Measurements from ENCODE around the gene FOXI3.

The FOXI3 gene

GRCh38 chr2:88452565-88452905 is at the start of gene FOXI3:
Gene FOXI3 (minus strand): TSS chr2:88452693. CDS start chr2:88452535, 158 bp downstream.
- no peak for DNase-seq

GRCh38 chr2:88500691-88501090 is 48.2 kb upstream of the FOXI3 start:
- DNase-seq, result no peak

DNA sequence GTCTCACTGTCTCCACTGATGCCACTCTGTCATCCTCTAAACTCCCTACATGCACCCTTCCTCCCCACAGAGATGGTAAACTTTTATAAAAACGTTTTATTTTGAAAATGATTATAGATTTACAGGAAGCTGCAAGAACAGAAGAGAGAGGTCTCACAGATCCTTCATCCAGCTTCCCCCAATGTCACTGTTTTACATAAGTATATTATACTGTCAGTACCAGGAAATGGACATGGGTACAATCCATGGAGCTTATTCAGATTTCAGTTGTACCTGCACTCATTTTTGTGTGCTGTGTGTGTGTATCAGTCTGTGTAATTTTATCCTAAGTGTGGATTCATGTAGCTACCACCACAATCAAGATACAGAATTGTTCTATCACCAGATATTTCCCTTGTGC is 46.7 kb upstream of the FOXI3 start:
- DNase-seq, result no peak

DNA sequence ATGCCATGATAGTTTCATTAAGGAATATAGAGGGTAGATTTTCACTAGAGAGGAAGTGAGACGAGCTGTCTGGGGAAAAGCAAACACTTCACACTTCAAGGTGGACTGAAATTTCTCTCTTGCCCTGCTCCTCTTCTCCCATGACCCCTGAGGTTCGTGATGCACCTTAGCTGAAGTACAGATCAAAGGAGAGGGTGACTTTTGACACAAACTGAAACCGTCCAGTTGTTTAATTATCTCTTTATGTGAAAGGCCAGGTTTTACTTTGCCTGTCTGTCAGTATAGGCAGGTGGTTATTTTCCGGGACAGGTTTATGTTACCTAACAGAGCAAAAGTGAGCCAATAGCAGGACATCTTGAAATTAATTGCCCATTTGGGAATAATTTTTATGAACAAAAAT is 41.0 kb upstream of the FOXI3 start:
- DNase-seq, result no peak

- DNase-seq, result no peak
These were observed 39.5 kb upstream of the FOXI3 start for GRCh38 chr2:88492002-88492401.

DNA sequence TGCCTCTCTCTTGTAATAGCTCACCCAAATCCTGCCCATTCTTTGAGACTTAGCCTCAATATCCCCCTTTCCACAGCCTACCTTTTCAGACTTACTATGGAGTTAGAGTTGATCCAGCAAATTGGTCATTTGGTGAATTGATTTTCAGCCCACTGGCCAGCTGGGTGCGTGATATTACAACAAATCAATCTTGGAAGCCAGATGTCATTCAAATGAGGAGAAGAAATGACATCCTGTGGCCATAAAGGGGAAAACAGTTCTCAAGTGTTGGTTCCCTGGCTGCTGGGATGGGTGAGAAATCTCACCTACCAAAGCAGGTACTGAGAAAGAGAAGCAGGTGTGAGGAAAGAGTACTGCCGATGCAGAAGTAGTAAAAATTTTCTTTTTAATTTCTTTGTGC is 36.7 kb upstream of the FOXI3 start:
- DNase-seq, result no peak

DNA sequence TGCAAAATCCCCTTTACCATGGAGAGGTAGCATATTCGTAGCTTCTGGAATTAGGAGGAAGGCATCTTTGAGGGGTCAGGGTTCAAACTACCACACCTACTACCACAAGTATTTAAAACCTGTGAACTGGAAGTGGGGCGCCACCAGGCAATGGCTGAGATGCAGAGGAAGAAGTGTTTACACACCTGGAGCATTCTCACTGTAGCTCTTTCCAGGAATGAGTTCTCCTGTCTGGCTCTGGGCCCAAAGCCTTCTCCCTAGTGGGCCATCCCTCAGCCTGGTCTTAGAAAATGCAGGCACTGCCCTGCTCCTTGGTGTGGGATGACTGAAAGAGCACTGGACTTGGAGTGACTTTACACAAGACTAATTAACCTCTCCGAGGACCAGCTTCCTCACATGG is 30.7 kb upstream of the FOXI3 start:
- DNase-seq, result no peak

DNA sequence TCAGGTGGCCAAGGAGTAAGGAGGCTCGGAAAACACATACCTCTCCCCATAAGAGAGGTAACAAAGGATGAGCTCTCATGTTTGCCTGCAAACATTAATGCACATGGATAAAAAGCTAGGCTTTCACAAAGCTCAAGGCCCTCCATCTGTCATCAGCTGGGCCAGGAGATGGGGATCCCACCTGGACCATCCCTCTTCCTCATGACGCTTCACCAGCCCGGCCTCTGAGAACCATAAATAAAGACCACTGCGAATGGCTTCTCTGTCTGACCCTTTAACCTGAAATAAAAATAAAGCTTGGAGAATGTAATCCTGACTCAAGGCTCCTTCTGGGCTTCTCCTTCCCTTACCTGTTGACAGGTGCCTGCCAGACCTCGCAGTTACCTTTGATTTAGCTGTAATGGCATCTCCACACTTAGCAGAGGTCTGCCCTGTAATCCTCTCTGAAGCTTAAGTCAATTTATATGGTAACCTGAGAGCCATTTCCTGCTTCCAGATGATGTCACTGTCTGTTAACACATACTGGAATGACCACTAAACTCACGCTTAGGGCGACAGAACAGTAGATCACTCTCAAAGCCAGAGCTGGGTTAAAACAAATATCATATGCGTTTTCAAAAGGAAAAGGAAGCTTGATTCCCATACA is 29.3 kb upstream of the FOXI3 start:
- DNase-seq, result no peak

DNA sequence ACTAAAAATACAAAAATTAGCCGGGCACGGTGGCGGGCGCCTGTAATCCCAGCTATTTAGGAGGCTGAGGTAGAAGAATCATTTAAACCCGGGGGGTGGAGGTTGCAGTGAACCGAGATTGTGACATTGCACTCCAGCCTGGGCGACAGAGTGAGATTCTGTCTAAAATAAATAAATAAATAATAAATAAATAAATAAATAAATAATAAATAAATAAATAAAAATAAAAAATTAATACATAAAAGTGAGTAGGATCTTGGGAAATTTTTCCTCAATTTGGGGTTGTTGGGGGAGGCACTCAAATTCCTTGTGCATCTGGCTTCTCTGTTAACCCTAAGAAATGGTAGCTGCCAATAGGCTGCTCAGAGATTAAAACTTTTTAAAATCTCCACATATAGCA is 20.3 kb upstream of the FOXI3 start:
- DNase-seq, result no peak

- no peak for DNase-seq
These were observed 18.8 kb upstream of the FOXI3 start for GRCh38 chr2:88471083-88471942.

DNA sequence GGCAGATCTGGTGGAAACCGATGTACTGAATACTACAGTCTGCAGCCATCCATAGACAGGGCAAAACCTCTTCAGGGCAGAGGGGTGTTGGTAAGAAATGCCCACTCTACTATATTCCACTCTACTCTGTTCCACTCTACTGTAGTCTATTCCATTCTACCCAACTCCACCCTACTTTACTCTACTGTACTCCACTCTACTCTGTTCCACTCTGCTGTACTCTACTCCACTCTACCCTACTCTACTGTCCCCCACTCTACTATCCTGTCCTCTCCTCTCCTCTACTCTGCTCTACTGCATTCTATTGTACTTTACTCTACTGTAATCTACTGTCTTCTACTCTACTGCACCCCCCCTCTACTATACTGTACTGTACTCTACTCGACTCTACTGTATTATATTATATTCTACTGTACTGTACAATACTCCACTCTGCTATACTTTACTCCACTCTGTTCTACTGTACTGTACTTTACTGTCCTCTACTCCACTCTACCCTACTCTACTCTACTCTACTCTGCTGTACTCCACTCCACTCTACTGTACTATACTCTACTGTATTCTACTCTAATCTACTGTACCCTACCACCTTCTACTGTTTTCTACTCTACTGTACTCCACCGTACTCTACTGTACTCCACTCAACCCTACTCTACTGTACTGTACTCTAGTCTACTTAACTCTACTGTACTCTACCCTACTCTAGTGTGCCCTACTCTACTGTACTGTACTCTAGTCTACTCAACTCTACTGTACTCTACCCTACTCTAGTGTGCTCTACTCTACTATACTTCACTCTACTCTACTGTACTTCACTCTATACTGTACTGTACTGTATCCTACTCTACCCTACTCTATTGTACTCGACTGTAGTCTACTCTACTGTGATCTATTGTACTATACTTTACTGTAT is 17.0 kb upstream of the FOXI3 start:
- DNase-seq, result no peak

GRCh38 chr2:88464153-88464552 is 11.7 kb upstream of the FOXI3 start:
- DNase-seq, result no peak

- no peak for DNase-seq
These were observed 6.1 kb upstream of the FOXI3 start for GRCh38 chr2:88458633-88459032.

DNA sequence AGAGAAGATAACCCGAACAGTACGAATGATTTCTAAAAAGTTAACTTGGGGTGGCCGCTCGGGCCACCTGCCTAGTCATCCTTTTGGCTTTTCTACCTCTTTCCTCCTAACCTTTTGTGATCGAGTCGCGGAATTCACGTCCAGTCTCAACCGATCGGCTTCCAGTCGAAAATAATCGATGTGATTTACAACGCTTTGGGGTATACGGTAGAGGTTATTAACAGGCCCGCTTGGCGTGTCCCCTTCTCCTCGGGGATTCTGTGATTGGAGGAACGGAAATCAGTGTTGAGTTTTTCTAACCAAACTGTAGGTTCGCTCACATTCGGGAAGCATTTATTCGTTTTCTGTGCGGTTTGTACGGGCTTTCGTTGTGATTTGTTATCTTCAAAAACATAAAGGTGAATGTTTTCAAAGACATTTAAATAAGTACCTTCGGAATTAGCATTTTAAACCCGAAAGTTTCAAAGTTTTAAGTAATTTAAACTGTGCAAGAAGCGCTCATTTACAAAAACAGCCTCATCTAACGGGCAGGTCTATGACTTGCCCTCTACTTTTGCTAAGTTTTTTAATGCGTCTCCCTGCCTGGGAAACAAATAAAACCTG is 588 bp upstream of the FOXI3 start:
- DNase-seq, result peak; percentile 26

DNA sequence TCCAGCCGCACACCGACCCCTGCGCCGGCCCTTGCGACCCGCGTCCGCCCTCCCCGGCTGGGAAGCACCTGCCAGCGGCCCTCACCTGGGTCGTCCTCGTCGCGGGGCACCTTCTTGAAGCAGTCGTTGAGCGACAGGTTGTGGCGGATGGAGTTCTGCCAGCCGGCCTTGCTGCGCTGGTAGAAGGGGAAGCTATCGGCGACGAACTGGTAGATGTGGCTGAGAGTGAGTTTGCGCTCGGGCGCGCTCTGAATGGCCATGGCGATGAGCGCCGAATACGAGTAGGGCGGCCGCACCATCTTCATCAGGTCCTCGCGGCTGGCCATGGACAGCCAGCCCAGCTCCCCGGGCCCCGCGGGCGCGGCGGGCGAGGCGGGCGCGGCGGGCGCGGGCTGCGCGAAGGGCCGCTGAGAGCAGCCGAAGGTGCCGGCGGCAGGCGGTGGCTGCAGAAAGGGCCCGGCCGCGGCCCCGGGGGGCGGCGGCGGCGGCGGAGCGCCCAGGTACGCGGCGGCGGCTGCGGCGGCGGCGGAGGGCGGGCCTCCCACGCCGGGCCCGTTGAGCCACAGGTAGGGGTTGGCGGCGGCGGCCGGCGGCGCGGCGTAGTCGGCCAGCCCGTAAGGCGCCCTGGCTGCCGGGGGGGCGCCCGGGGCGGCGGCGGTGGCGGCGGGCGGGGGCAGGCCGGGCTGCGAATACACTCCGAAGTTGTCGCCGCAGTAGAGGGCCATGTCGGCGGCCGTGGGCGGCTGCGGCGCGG is 505 bp downstream of the FOXI3 start:
- DNase-seq, result peak; percentile 36

GRCh38 chr2:88450925-88451810 is 1.3 kb downstream of the FOXI3 start:
- DNase-seq, result no peak

GRCh38 chr2:88450186-88450585 is 2.3 kb downstream of the FOXI3 start:
- DNase-seq, result no peak

- DNase-seq, result no peak
These were observed 4.2 kb downstream of the FOXI3 start for GRCh38 chr2:88448248-88448647.

DNA sequence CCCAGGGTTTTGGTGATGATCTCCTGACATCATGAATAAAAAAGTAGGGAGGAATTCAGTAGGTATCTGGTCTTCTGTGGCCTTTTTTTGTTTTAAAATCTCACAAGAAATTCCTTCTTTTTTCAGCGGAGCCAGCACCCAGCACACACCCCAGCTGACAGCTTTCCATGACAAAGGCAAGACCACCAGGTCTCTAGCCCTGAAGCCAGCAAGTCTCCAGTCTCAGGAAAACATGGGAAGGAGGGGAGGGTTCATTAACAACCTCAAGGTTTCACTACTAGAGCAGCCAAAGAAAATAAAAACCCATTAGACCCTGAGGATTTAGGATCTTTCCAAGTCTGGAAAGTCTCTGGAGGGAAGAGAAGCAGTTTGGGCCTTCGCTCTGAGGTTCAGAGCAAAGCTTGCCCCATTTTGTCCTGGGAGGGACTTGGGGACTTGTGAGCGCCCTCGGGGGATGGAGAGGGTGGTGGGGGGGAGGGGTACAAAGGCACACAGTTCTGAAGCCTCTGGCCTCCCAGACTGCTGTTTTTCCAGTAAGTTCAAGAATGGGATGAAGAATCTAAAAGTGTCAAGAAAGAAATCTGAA is 9.0 kb downstream of the FOXI3 start:
- no peak for DNase-seq

DNA sequence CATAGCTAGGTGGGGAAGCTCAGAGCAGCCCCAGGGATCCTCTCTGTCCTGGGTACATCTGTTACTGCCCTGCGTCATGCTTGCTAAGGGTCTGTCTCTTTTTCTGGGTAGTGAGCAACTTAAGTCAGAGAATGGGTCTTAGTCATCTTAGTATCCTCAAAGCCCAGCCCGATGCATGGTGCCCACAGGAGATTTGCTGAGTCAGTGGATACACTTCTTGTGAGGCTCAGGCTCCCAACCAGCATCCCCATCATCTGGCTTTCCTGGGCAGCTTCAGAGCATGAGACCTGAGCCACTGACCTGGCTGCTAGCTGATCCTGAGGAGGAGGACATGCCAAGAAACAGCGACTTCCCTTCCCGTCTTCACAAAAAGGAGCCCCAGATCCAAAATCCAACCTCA is 10.0 kb downstream of the FOXI3 start:
- no peak for DNase-seq

DNA sequence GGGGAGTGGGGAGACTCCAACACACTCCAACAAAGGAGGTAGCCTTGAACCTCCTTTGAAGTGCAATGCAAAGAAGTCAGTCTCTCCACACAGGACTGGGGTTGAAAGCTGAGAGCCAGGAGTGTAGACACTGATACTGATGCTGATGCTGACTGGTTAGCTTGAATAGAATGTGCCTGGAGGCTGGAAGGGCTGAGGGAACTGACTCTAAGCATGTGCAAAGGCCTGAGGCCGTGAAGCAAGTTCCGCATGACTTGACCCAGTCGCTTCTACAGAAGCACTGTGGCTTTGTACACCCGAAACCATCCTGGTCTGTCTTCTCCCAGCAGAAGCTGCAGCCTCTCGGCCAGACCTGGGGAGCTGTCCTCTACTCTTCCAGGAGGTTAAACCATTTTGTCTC is 10.4 kb downstream of the FOXI3 start:
- DNase-seq, result no peak

All from stimulated activated CD8-positive, alpha-beta memory T cell treated with anti-CD3 and anti-CD28 coated beads, Interleukin-4, amount 100 ng/mL, for 48 hours (primary cell).